NOMO-1 treated with dmso at 0.1 percent for 144 hours (cell line): ENCODE measurements around the gene B4GALNT1.
"Not testable (repeated sequence)": the region's sequence is repeated elsewhere in the genome, so short reads cannot be mapped to it uniquely, and the experiment has no call there.

Experiments used
- DNase-seq: peaks from one replicate; lab custom pipeline; 2025; ENCODE audit not compliant: unreplicated experiment; lab: John Stamatoyannopoulos, UW

Gene B4GALNT1

GRCh38 chr12:57621497-57622292 is 11.3 kb downstream of the B4GALNT1 start:
- DNase-seq = no peak

GRCh38 chr12:57620936-57621496 is 12.0 kb downstream of the B4GALNT1 start:
- no peak for DNase-seq

GRCh38 chr12:57620245-57620935 is 12.6 kb downstream of the B4GALNT1 start:
- no peak for DNase-seq

- DNase-seq = no peak
Measured at GRCh38 chr12:57619434-57620244, 13.4 kb downstream of the B4GALNT1 start.

- no peak for DNase-seq
Measured at GRCh38 chr12:57618966-57619433, 14.0 kb downstream of the B4GALNT1 start.

- DNase-seq = not testable (repeated sequence)
Measured at GRCh38 chr12:57618431-57618830, 14.6 kb downstream of the B4GALNT1 start.

- no peak for DNase-seq
Measured at GRCh38 chr12:57617942-57618341, 15.1 kb downstream of the B4GALNT1 start.

- no peak for DNase-seq
Measured at GRCh38 chr12:57616383-57617101, 16.5 kb downstream of the B4GALNT1 start.

DNA sequence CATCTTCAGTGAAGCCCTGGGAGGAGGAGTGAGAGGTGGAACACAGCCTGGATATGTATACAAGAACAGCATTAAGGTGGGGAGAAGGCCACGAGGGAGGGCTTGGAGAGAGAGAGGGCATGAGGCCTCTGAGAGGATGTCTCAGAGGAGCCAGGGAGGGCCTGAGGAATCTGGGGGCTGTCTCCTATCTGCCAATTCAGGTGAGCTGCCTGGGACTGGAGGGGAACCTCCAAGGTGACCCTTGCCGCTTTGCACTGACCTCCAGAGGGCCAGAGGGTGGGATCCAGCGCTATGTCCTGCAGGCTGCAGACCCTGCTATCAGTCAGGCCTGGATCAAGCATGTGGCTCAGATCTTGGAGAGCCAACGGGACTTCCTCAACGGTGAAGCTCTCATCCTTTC is 17.4 kb downstream of the B4GALNT1 start:
- DNase-seq = no peak

- no peak for DNase-seq
Measured at GRCh38 chr12:57614948-57615500, 18.0 kb downstream of the B4GALNT1 start.

DNA sequence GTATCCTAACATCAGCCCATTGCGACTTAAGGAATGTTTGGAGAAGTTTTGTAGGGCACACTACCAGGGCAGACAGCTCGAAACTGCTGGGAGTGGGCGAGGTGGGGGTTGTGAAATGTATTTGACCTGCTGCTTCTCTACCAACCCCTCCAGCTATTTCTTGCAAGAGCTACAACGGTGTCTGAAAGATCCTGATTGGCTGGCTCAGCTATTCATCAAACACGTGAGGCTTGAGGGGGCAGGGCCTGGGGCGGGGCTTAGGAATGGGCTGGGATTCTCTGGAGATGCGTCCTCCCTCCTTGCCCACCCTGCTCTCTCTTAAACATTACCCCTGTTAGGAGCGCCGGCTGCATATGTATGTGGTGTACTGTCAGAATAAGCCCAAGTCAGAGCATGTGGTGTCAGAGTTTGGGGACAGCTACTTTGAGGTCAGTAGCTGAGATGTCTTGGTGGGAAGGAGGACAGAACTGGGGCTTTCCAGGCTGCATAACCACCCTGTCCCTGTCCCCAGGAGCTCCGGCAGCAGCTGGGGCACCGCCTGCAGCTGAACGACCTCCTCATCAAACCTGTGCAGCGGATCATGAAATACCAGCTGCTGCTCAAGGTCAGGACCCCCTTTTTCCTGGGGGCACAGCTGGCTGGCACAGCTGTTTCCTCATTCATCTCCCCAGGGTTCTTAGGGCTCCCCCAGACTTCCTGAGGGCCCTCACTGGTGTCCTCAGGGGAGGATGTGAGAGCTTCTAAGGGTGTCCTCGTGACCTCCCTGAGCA is 18.6 kb downstream of the B4GALNT1 start:
- DNase-seq = no peak

- no peak for DNase-seq
Measured at GRCh38 chr12:57613427-57614109, 19.4 kb downstream of the B4GALNT1 start.

GRCh38 chr12:57612711-57613426 is 20.1 kb downstream of the B4GALNT1 start:
- no peak for DNase-seq

DNA sequence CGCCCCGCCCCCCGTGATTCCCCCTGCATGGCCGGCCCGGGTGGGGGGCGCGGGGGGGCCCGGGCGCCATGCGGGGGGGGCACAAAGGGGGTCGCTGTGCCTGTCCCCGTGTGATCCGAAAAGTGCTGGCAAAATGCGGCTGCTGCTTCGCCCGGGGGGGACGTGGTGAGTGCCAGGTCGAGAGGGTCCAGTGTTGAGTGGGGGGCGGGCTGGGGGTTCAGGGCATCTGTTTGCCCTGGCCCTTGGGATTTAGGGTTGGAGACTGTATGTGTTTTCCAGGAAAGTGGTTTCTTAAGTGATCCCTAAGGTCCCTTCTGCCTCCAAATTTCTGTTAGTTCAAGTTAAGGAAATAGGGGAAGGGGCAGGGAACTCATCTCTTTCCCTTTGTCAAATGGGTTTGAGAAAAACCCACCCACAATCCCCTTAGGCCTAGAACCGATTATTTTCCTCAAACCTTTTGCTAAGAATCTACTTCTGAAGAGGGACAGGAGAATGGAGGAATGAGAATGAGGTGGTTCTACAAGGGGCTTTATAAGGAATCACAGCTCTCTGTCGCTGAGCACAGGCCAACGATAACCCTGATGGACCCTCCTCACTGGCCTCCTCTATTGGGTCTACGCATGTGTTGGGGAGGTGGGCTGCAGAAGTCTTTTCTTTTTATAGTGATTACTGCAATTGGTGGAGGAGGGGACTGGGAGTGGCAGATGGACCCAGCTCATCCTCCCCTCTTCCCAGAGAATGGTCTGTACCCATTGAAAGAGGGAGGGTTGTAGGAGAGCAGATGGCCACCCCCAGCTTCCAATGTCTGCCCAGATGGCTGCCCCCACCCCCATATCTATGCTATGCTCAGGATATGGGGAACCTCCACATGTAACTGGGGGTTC is 20.9 kb downstream of the B4GALNT1 start:
- no peak for DNase-seq

- no peak for DNase-seq
Measured at GRCh38 chr12:57611108-57611826, 21.7 kb downstream of the B4GALNT1 start, which contains the start of gene ARHGEF25. ARHGEF25 (plus strand) TSS chr12:57611435; CDS start chr12:57611895, 460 bp downstream.

GRCh38 chr12:57610554-57611107 is 22.4 kb downstream of the B4GALNT1 start:
- DNase-seq = no peak
